Omental fat pad (tissue), 4 donors: ENCODE results near the gene TMEM217. TPM values are rescaled to one million over a fixed set of nuclear protein-coding genes. Genes with fewer than 3 reads are reported as not detected.
A peak's percentile ranks its signal among the peaks of the same experiment; 100 is the strongest.
"Not testable (repeated sequence)": the region's sequence is repeated elsewhere in the genome, so short reads cannot be mapped to it uniquely, and the experiment has no call there.

ENCODE experiments used
- ATAC-seq: fragments of 150-250 bp; one replicate; pipeline ENCODE4 v1.9.1; 2016; ENCODE audit warnings: mild to moderate bottlenecking, moderate library complexity; ENCODE audit not compliant: low FRiP score
- DNase-seq: peaks from one replicate; pipeline ENCODE4 v3.0.0-alpha.2; 2019; ENCODE audit warnings: low spot score
- CTCF ChIP-seq, 3 donors: fragments of 450-650 bp; IDR thresholded peaks; one replicate each; pipeline ENCODE4 v1.5.1; 2016 to 2017; ENCODE audit warnings: antibody characterized with exemption in 3 of 3, mild to moderate bottlenecking in 3 of 3, moderate library complexity in 2 of 3
- total RNA-seq, 4 donors: library from RNA; depleted of rRNA; stranded (reverse); fragments of >200 nt; gene quantifications; one replicate each; pipeline ENCODE4 v1.1.0, GENCODE V29; 2016

Gene TMEM217
- 1 to 10 TPM; 1.1 to 4.7 (median 2.7) TPM for total RNA-seq

DNA sequence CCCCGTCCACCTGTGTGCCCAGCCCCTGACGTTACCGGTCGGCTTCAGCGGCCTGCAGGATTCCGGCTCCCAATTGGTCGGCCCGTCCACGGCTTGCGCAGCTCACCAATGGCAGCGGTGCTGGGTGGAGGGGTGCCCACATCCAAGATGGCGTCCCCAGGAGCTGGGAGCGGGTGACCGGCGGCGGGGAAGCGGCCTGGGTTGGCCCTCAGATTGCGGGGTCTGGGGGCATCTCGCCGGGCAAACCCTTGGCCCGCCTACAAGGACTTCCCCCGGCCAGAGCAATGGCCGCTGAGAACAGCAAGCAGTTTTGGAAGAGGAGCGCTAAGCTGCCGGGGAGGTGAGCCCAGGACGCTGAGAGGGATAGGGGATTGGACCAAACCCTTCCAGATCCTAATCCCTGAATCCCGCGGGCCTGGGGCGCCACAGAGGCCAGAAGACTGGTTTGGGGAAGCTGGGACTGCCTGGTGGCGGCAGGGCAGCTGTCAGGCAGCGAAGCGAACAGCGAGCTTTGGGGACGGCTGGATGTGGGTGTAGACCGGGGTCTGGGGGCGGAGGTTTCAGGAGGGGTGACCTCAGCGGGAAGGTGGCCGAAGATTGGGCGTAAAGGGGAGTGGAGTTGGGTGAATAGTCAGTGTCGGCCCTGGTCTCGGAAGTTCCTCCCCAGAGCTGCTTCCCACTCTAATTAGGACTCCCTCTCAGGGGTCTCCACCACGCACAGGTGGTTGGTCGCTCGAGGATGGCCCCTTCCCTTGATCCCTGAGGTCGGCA lies at the start of gene TMEM217, which contains the start of gene TBC1D22B:
Gene TMEM217, minus strand, starts transcription at position 511 of the 771 bp plus-strand sequence. CDS start 39,114 bp downstream, outside the sequence.
Gene TBC1D22B, plus strand, starts transcription at position 139 of the 771 bp plus-strand sequence. Its CDS starts 146 bp downstream, at position 285.
- peak; percentile 99 for ATAC-seq
- peak; percentile 89 for DNase-seq
- TF ChIP-seq CTCF (IDR thresholded peaks at IDR 0.05), result no peak

DNA sequence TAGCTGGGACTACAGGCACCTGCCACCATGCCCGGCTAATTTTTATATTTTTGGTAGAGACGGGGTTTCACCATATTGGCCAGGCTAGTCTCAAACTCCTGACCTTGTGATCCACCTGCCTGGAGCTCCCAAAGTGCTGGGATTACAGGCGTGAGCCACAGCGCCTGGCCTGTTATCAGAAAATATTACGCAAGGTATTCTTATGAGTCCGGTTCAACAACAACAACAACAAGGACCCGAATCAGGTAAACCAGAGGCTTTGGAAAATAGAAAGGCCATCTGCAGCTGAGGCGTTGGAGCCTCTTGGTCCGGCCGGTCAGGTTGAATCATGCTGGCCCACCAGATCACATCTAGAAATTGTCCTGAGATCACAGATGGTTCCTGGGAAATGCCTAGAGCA lies 49.5 kb upstream of the TMEM217 start:
- DNase-seq, ATAC-seq: not testable (repeated sequence)

DNA sequence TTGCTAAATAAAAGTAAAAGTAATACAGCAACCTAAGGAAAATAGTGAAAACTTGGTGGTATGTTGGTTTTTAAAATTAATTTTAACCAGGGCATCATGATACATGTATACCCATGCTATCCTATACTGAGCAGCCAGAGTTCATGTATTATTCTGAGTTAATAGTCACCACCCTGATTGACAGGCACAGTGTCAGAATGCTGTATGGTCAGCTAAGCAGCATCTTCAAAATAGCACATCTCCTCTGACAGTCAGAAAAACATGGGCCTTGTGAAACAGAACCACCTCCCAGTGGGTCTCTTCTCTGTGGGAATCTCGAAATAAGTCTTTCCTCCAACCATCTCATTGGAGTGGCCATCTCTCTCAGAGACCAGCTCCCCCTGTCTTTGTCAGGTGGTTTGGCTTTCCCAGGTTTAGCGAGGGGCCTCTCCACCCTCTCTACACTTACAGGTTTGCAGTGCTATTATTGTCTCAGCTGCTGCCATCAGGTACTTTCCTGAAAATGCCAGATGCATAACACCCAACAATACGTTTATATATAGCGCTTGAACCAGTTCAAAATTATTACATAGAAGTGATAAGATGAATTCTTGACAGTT lies 48.8 kb upstream of the TMEM217 start:
- DNase-seq, result no peak
- no peak for ATAC-seq
- no peak for TF ChIP-seq CTCF (IDR thresholded peaks at IDR 0.05)

DNA sequence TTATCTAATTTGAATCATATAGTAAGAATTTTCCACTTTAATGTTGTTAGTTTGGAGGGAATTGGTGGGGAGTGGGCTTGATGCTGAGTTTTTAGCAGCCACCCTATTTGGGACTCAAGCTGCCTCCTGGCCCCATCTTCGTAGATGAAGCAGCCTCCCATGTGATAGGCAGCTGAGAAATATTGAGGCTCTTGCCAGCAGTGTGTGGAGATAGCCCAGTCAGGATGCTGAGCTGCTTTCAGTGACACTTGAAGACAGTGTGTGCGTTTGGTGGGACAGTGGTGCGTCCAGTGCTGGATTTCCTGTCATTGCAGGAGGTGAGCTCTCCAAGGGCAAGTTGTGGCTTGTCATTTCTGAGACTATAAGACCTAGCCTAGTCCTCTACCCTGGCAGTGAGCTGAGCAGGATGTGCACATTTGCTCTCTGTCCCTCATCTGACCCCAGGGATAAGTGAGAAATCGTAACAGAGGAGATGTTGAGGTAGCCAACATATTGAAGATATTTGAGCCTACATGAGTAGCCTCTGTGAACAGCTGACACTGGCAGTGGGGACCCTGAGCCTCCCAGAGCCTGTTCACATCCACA lies 48.0 kb upstream of the TMEM217 start:
- ATAC-seq (no peak), DNase-seq (no peak)
- TF ChIP-seq CTCF (IDR thresholded peaks at IDR 0.05), result no peak

GRCh38 chr6:37304766-37305165 lies 46.8 kb upstream of the TMEM217 start:
- no peak for TF ChIP-seq CTCF (IDR thresholded peaks at IDR 0.05)
- DNase-seq (no peak), ATAC-seq (no peak)

DNA sequence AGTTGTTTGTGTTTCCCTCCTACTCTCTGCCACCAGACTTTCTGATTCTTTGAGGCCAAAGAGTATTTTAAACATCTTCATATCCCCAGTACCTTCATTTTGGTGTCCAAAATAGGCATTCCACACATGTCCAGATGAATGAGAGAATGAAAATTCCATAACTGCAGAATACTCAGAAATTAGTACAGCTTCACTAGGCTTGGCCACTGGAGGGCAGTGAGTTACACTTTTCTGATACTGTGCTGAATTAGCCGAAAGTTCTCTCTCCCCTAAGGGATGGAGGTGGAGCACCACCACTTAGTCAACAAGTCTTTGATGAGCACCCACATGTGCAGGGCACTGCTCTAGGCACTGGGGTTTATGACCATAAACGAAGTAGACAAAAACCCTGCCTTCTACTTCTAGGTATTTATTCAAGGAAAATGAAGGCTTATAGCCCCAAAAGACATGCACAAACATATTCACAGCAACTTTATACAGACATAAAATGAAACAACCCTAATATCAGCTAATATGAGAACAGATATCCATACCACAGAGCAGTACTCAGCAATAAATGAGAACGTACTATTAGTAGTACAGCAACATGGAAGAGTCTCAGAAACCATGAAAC lies 46.1 kb upstream of the TMEM217 start:
- no peak for TF ChIP-seq CTCF (IDR thresholded peaks at IDR 0.05)
- ATAC-seq, result peak; percentile 57
- no peak for DNase-seq

GRCh38 chr6:37303091-37303660 lies 45.2 kb upstream of the TMEM217 start:
- ATAC-seq, result no peak
- DNase-seq, result no peak

More at GRCh38 chr6:37303091-37303660, 45.2 kb upstream of the TMEM217 start:
- TF ChIP-seq CTCF (IDR thresholded peaks at IDR 0.05), result no peak
